Ammon's horn (tissue), 1 donor: ENCODE data around the gene ACVR1.
"Not testable (repeated sequence)": the region's sequence is repeated elsewhere in the genome, so short reads cannot be mapped to it uniquely, and the experiment has no call there.

Experiments
- DNase-seq: peaks from one replicate; pipeline ENCODE4 v3.0.0-alpha.2; 2016; ENCODE audit warnings: low spot score

Gene ACVR1

GRCh38 chr2:157894694-157895435 lies 18.7 kb upstream of the ACVR1 start:
- DNase-seq: peak; percentile 73

- no peak for DNase-seq
Measured at GRCh38 chr2:157893611-157894010, 17.5 kb upstream of the ACVR1 start.

GRCh38 chr2:157891643-157892041 lies 15.5 kb upstream of the ACVR1 start:
- DNase-seq: no peak

- DNase-seq: no peak
Measured at GRCh38 chr2:157890969-157891642, 15.0 kb upstream of the ACVR1 start.

GRCh38 chr2:157887946-157888345 lies 11.8 kb upstream of the ACVR1 start:
- DNase-seq: no peak

GRCh38 chr2:157884533-157884932 lies 8.4 kb upstream of the ACVR1 start:
- DNase-seq: not testable (repeated sequence)

- DNase-seq: no peak
Measured at GRCh38 chr2:157880927-157881326, 4.8 kb upstream of the ACVR1 start.

- no peak for DNase-seq
Measured at GRCh38 chr2:157877761-157878400, 1.8 kb upstream of the ACVR1 start.

- DNase-seq: no peak
Measured at GRCh38 chr2:157876786-157877138, 632 bp upstream of the ACVR1 start.

- peak; percentile 47 for DNase-seq
Measured at GRCh38 chr2:157875641-157876065, 477 bp downstream of the ACVR1 start.

GRCh38 chr2:157874997-157875640 lies 1.0 kb downstream of the ACVR1 start:
- peak; percentile 35 for DNase-seq

- no peak for DNase-seq
Measured at GRCh38 chr2:157874348-157874747, 1.8 kb downstream of the ACVR1 start.

GRCh38 chr2:157872791-157873190 lies 3.3 kb downstream of the ACVR1 start:
- no peak for DNase-seq

GRCh38 chr2:157871415-157871814 lies 4.7 kb downstream of the ACVR1 start:
- DNase-seq: no peak

- no peak for DNase-seq
Measured at GRCh38 chr2:157868993-157869392, 7.1 kb downstream of the ACVR1 start.

GRCh38 chr2:157867703-157868102 lies 8.4 kb downstream of the ACVR1 start:
- no peak for DNase-seq

- no peak for DNase-seq
Measured at GRCh38 chr2:157866666-157867642, 9.2 kb downstream of the ACVR1 start.

- no peak for DNase-seq
Measured at GRCh38 chr2:157866202-157866601, 9.9 kb downstream of the ACVR1 start.

- no peak for DNase-seq
Measured at GRCh38 chr2:157864857-157865430, 11.2 kb downstream of the ACVR1 start.

GRCh38 chr2:157858846-157859245 lies 17.3 kb downstream of the ACVR1 start:
- DNase-seq: no peak

GRCh38 chr2:157857881-157858280 lies 18.2 kb downstream of the ACVR1 start:
- DNase-seq: no peak
